Left lung (tissue), 10 donors: ENCODE results near the gene UNC5C. TPM values are rescaled to one million over a fixed set of nuclear protein-coding genes. Genes with fewer than 3 reads are reported as not detected.

Experiments used
- ATAC-seq: fragments of 200-7000 bp; cut with Tn5 transposase; one replicate; pipeline ENCODE4 v1.9.1; 2020; ENCODE audit warnings: moderate library complexity
- DNase-seq, 4 donors: peaks; one replicate each; pipeline ENCODE4 v3.0.0-alpha.2; 2013 to 2020
- H3K27ac ChIP-seq, 2 donors: fragments of 200-600 bp; sonication (generic) in 1 of 2; one replicate each; pipeline versions ENCODE4 v1.5.0 to v1.8.0; 2020 to 2021
- H3K27me3 ChIP-seq, 2 donors: fragments of 200-600 bp; sonication (generic) in 1 of 2; one replicate each; pipeline versions ENCODE4 v1.5.0 to v1.8.0; 2020 to 2021
- H3K36me3 ChIP-seq, 2 donors: fragments of 200-600 bp; sonication (generic) in 1 of 2; one replicate each; pipeline versions ENCODE4 v1.5.0 to v1.8.0; 2020 to 2021
- H3K4me1 ChIP-seq, 2 donors: fragments of 200-600 bp; one replicate each; pipeline ENCODE4 v1.8.0; 2021
- H3K4me3 ChIP-seq, 2 donors: fragments of 200-600 bp; sonication (generic) in 1 of 2; one replicate each; pipeline versions ENCODE4 v1.5.0 to v1.8.0; 2020 to 2021; ENCODE audit warnings: mild to moderate bottlenecking in 1 of 2
- H3K9me3 ChIP-seq, 2 donors: fragments of 200-600 bp; sonication (generic) in 1 of 2; one replicate each; pipeline versions ENCODE4 v1.5.0 to v1.8.0; 2020 to 2021
- intact Hi-C, 2 donors: fragments of 100-400 bp; cut with DNase I; formaldehyde crosslinking; loops; one replicate each; pipeline versions ENCODE4 v1.11.2 to v1.14.2; 2022
- polyA plus RNA-seq, 6 donors: library from polyadenylated mRNA; unstranded; fragments of 120-200 nt; gene quantifications; one replicate each; pipeline ENCODE4 v1.2.1, GENCODE V29; 2013; ENCODE audit not compliant: insufficient read length in 6 of 6
- total RNA-seq, 2 donors: library from RNA; stranded (reverse); fragmentation: NEBNext Ultra II Directional; extraction: Animal tissue kit (Norgen Biotek cat#: 25700); gene quantifications; one replicate each; pipeline ENCODE4 v1.2.1, GENCODE V29; 2021
- TF ChIP-seq, protein P1 (sequence below), 2 donors: fragments of 200-600 bp; sonication (generic) in 1 of 2; IDR thresholded peaks; one replicate each; pipeline versions ENCODE4 v1.5.0 to v1.8.0; 2021; ENCODE audit warnings: antibody characterized with exemption in 2 of 2
- donor health status: DM: no; HTN: yes; CAD: no.
- donor health status: DM: no; HTN: no; CAD: no.

The UNC5C gene
- total and polyA plus RNA-seq, 8 donors, result 9.0 to 49.5 (median 40.5) TPM

DNA sequence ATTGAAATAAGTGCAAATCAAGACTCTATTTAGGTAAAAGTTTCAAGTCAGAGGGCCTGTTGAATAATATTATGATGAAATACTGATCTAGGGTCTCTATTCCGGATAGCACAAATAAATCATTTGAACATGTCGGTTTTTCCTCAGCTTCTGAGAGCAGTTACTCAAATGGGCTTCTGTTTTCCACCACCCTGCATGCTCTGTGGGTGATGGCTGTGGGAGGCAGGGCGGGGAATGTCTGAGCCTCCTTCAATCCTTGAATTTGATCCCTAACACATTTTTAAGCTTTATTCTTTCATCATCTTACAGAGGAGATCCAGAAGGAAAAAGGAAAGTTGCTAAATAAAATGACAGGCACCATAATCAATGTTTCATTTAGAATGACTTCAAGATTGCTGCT lies 8.5 kb downstream of the UNC5C start:
- Histone ChIP-seq H3K4me1 (no peaks in the 10 kb centered on the region), H3K27me3 (no peaks in the 10 kb centered on the region), H3K36me3 (no peaks in the 10 kb centered on the region), H3K27ac (peak overlapping the region in 1 of 2 donors; percentile 21), H3K9me3 (no peaks in the 10 kb centered on the region), H3K4me3 (no peak overlapping the region)
- TF ChIP-seq, protein P1, sequence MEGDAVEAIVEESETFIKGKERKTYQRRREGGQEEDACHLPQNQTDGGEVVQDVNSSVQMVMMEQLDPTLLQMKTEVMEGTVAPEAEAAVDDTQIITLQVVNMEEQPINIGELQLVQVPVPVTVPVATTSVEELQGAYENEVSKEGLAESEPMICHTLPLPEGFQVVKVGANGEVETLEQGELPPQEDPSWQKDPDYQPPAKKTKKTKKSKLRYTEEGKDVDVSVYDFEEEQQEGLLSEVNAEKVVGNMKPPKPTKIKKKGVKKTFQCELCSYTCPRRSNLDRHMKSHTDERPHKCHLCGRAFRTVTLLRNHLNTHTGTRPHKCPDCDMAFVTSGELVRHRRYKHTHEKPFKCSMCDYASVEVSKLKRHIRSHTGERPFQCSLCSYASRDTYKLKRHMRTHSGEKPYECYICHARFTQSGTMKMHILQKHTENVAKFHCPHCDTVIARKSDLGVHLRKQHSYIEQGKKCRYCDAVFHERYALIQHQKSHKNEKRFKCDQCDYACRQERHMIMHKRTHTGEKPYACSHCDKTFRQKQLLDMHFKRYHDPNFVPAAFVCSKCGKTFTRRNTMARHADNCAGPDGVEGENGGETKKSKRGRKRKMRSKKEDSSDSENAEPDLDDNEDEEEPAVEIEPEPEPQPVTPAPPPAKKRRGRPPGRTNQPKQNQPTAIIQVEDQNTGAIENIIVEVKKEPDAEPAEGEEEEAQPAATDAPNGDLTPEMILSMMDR (IDR thresholded peaks at IDR 0.05), result no peak
- ATAC-seq (no peak), DNase-seq (no peak)
- intact Hi-C loops, result no loop called here

DNA sequence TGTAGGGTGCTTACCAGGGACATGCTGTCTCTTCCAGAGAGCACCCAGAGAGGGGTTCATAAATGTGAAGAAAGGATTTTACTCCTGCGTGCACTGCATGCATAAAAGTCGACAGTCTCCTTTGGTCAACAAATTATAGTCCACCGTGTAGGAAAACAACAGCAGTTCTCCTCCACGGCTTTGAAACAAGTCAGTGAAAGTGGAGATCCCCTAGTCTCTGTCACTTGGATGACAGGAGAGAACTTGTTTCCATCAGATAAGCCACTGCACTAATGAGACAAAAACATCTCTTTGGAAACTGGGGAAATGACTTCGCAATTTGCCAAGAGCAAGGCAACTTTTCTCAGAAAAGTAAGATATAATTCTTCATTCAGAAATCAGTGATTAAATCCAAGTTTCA lies 9.7 kb downstream of the UNC5C start:
- intact Hi-C loops, result no loop called here
- no peaks in the 10 kb centered on the region for H3K9me3 ChIP-seq

DNA sequence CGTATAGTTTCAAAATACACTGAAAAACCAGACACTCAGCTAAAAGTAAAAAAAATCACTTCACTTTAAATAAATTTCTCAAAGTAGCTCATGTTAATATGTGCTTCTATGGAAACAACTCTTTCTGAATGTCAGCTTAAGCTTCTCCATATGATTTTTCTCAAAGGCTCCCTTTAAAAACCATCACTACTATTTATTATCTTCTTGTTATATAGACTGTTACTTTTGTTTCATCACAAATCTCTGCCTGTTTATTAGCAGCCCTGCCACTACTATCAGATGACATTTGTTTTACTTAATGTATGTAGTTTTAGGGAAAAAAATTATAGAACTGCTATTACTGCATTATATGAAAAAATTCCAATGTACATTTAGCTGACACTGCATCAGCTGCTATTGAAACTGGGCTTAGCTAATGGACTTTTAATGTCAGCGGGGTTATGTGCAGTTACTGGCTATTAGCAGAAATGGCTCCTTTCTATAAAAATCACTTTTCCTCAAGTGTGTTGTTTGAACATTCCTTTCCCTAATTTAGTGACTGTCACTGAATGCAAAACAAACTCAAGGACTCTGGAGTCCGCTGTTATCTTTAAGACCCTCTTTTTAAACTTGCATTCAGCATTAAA lies 10.8 kb downstream of the UNC5C start:
- Histone ChIP-seq H3K9me3 (no peaks in the 10 kb centered on the region), H3K27ac (peak overlapping the region in 1 of 2 donors; percentile 49), H3K4me3 (no peak overlapping the region), H3K27me3 (no peaks in the 10 kb centered on the region), H3K36me3 (no peaks in the 10 kb centered on the region), H3K4me1 (no peaks in the 10 kb centered on the region)
- ATAC-seq, result no peak
- intact Hi-C loops, result no loop called here
- DNase-seq, result peak in 2 of 4 donors; percentile 82 to 86
- TF ChIP-seq, protein P1 (IDR thresholded peaks at IDR 0.05), result no peak

More for the DNA sequence above, 9.7 kb downstream of the UNC5C start:
- no peaks in the 10 kb centered on the region for H3K36me3 ChIP-seq
- H3K27me3 ChIP-seq, result no peaks in the 10 kb centered on the region
- TF ChIP-seq, protein P1 (IDR thresholded peaks at IDR 0.05), result no peak
- ATAC-seq (no peak), DNase-seq (no peak)
- no peak overlapping the region for H3K4me3 ChIP-seq
- no peaks in the 10 kb centered on the region for H3K4me1 ChIP-seq
- H3K27ac ChIP-seq, result peak overlapping the region in 1 of 2 donors; percentile 49

DNA sequence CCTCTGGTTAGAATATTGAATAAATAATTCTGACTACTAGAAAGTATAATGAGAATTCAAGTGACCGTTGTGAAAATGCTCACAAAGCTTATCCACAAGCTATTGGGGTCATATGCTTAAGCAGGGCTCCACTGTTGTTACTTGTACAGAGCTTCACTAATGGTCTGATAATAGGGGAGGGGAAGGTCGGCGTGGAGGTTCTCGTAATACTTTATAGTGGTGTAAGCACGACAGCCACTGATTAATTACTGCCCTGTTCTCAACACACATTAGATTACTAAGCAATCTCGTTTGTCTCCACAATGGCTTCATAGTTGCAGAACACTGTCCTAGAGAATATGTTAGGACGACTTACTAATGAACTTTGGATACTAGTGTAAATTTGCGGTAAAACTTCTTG lies 11.6 kb downstream of the UNC5C start:
- TF ChIP-seq, protein P1 (IDR thresholded peaks at IDR 0.05), result no peak
- Histone ChIP-seq H3K4me3 (no peak overlapping the region), H3K4me1 (no peaks in the 10 kb centered on the region), H3K36me3 (no peaks in the 10 kb centered on the region), H3K27ac (peak overlapping the region in 1 of 2 donors; percentile 49), H3K27me3 (no peaks in the 10 kb centered on the region), H3K9me3 (no peaks in the 10 kb centered on the region)
- ATAC-seq, result peak; percentile 24
- no peak for DNase-seq
- intact Hi-C loops, result no loop called here

DNA sequence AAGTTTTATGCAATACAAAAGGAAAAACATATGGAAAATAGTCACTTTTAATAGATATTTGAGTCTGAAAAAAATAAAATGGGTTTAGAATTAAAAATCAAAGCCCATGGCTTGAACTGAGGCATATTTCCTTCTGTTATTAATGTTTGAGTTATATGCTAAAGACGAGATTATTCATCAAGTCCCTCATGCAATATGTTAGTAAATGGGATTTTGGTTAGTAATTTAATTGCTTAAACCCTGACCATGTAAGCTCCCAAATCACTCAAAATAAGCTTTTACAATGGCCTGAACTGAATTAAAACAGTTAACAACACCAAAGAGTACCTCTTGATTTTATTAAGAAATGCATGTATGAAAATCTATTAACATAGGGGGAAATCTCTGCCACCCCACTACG lies 12.1 kb downstream of the UNC5C start:
- DNase-seq, result no peak
- ATAC-seq, result no peak
- Histone ChIP-seq H3K4me1 (no peaks in the 10 kb centered on the region), H3K4me3 (no peak overlapping the region), H3K27me3 (no peaks in the 10 kb centered on the region), H3K27ac (peak overlapping the region; percentile 9 to 49), H3K9me3 (no peaks in the 10 kb centered on the region), H3K36me3 (no peaks in the 10 kb centered on the region)
- TF ChIP-seq, protein P1 (IDR thresholded peaks at IDR 0.05), result no peak
- intact Hi-C loops, result no loop called here
